HG03064 (cell line): Measurements from ENCODE around the gene FMNL1.
A peak's percentile ranks its signal among the peaks of the same experiment; 100 is the strongest.

Source experiments
- ATAC-seq: cut with Tn5 transposase; IDR thresholded peaks from one replicate; pipeline ENCODE4 v1.9.1; 2021; ENCODE audit warnings: low read depth; ENCODE audit not compliant: unreplicated experiment

FMNL1 gene

DNA sequence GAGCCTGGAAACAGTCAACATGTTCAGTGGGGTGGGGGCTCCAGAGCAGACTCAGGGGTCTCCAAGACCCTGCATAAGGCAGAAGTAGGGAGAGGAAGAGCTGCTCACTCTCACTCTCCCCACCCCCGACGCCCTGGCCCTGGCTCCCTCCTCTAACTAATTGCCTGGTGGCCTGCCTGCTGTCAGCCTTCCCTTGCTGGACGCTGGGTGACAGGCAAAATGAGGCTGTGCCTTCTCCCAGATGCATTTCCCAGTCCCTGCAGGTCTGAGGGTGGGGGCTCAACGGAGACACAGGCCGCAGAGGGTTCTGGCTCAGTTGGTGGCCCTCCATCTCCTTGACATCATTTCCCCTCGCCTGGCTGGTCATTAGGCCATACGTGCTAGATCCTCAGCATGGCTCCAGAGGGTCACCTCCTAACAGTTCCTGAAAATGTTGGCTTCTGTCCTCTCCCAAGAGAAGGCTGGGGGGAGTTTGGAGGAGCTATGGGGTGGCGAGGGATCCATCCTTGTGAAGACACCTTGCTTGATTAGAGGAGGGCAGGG is 1.4 kb downstream of the FMNL1 start:
- no peak for ATAC-seq

DNA sequence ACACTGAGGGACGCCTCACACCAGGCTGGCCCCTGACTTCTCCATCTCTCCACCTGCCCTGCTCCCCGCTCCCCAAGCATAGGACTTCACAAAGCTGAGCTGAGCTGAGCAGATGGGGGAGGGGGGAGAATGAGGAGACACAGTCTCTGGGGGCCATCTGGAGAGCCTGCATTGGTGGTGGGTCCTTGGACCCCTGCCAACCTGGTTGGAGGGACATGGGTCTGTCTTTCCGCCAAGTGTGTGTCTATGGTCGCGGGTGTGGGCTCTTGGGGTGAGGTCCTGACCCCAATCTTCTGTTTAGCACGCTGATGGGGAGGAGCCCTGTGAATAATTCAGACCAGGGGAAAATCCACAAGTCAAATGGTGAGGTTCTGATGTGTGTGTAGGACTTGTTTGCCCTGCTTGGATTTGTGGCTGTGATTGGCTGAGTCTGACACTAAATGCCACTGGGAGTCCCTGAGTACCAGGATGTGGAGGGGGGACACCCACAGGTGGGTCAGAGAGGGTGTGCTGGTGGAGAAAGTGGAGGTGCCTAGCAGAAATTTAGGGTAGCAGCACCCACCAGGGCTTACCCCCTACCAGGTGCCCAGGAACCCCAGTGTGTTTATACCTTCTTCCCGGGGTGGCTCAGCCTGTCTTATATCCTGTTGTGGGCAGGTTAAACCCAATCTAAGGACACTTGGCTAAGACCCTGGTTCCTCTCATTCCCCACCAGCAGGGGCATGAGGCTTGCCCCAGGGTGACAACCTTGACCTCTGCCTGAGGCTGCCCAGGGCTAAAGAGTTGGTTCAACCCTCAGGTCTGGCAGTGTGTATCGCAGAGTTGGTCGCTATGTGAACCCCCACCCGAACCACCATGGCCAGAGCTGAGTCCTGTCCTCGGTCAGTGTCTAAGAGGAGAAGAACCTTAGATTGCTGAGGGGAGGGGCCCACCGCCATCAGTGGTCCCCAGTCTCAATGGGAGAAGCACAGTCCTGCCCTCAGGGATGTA is 2.1 kb downstream of the FMNL1 start:
- no peak for ATAC-seq

DNA sequence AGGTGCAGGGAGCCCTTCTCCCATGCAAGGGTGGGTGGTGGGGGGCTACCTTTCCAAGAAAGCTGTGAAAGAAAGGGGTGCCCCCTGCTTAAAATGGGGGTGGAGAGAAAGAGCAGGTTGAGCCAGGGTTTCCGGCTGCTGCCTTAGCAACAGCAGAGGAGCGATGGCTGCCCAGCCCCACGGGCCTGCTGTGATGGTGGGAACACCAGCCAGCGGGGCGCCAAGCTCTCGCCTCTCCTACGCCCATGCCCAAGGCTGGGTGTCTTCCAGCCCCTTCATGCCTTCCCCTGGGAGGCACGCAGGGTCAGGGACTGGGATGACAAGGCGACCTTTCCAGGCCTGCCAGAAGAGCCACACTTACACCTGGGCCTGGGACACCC is 3.0 kb downstream of the FMNL1 start:
- no peak for ATAC-seq

GRCh38 chr17:45225051-45225700 is 3.5 kb downstream of the FMNL1 start:
- ATAC-seq, result no peak

GRCh38 chr17:45225964-45226530 is 4.4 kb downstream of the FMNL1 start:
- peak; percentile 42 for ATAC-seq

DNA sequence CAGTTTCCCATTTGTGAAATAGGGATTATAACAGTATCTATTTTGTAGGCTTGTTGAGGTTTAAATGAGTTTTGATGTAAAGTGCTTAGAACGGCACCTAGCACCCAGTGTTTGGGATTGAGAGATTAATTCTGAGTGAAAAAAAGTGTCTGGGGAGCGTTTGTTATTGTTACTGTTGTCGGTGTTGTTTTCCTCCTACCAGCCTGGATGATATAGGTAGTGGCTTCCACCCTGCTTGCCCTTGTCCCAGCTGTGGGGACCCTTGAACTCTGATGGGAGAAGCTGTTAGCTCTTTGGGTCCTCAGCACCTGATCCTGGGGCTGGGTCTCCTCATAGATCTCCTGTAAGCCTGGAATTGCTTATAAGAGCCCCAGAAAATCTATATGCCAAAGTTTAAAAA is 4.9 kb downstream of the FMNL1 start:
- ATAC-seq, result no peak

DNA sequence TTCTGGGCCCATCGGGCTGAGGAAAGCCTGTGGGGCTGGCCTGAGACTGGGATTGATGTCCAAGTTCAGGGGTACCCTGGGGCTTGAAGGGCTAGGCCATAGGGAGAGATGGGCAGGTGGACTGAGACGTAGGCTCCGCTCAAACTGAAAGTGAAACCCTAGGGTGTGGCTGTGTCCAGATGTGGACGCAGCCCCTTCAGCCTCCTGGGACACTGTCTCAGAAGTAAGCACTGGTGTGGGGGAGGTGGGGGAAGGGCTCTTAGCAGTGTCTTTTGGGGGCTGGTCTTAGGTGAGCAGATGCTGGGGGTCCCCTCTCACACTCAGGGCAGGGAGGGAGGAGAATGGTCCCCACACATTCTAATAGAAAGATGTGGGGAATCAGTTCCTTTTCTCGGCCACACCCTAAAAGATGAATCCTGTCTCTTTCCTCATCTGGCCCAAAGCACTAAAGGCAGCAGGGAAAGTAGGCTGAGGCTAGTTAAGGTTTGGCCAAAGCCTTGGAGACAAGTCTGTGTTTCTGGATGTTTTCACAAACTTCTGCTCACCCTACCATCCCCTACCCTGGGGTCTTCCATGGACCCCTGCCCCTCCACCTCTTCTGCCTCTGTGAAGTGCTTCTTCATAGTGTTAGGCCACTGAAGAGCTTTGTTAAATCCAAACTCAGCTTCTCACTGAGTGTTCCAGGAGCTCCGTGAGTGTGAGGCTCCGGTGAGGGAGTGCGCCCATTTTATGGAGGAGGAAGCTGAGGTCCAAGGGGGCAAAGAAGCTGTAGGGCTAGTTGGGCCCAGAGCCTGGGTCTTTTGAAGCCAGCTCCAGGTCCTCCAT is 5.6 kb downstream of the FMNL1 start:
- no peak for ATAC-seq

GRCh38 chr17:45227926-45228762 is 6.5 kb downstream of the FMNL1 start:
- no peak for ATAC-seq

DNA sequence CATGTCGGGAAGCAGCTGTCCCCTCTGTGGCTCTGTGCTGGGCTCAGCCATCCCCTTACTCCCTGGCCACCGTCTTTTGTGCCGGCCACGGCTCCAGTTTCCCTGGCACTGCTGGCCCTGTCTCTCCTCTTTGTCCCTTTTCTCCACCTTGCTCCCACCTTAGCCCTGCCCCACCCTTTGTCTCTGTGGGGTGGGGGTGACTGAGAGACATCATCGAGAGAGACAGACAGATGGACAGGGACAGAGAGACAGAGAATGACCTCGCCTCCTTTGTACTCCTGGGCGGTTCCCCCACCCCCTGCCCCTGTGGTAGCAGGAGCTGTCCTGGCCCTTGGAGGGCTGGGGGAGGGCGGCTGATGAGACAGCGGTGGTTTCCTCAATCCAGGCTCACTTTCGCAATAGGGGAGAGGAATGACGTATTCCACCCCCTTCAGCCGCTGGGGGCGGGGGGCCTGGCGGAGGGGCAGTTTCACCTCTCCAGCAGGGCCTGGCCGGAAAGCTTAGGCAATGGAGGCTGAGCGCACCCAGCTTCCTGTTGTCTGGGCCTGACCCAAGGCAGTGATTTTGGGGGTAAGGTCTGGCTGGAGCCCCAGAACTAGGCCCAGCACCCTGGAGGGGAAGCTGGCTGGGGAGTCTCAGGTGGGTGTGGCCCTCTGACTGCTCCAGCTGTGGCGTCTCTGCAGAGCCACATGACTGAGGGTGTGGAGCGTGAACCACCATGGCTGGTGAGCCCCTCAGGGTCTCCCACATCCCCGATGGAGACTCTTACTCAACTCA is 7.3 kb downstream of the FMNL1 start:
- ATAC-seq, result no peak

GRCh38 chr17:45229681-45230409 is 8.2 kb downstream of the FMNL1 start:
- ATAC-seq, result no peak

GRCh38 chr17:45230410-45230786 is 8.7 kb downstream of the FMNL1 start:
- ATAC-seq, result no peak

- ATAC-seq, result no peak
Observed at GRCh38 chr17:45230787-45231480, 9.2 kb downstream of the FMNL1 start.

GRCh38 chr17:45231481-45232116 is 9.9 kb downstream of the FMNL1 start:
- no peak for ATAC-seq

- no peak for ATAC-seq
Observed at GRCh38 chr17:45232514-45233422, 11.1 kb downstream of the FMNL1 start.

- ATAC-seq, result no peak
Observed at GRCh38 chr17:45233423-45233924, 11.8 kb downstream of the FMNL1 start.
